ENCODE measurements around the gene CXCL17.

CXCL17 gene

DNA sequence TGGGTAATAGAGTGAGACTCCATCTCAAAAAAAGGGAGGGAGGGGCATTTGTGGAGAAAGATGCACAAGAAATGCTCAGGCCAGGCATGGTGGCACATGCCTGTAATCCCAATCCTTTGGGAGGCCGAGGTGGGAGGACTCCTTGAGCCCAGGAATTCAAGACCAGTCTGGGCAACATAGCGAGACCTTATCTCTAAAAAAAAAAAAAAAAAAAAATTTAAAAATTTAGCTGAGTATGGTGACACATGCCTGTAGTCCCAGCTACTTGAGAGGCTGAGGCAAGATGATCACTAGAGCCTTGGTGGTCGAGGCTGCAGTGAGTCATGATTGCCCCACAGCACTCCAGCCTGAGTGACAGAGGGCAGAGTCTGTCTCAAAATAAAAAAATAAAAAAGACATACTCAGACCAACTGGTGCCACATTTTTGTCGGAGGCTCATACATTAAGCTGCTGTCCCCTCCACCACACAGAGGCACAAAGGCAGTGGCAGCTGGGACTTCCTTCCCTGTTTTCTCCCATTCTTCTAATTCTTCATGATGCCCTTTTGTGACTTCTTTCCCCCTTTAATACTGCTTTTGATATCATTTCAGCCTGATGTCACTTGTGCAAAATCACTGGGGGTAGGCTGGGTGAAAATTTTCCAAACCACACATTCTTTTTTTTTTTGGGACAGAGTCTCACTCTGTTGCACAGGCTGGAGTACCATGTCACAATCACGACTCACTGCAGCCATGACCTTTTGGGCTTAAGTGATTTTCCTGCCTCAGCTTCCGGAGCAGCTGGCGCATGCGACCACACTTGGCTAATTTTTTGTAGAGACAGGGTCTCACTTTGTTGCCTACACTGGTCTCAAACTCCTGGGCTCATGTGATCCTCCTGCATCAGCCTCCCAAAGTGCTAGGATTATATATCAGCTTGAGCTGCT is 26.8 kb upstream of the CXCL17 start:
- no peaks in the 10 kb centered on the region for H3K36me3 ChIP-seq (ENCODE audit: low read depth)
- peaks cover 2% of the 10 kb centered on the region for H3K4me1 ChIP-seq (ENCODE audit: insufficient read depth, poor library complexity, severe bottlenecking)
- H3K4me3 ChIP-seq (ENCODE audit: severe bottlenecking), result no peak overlapping the region
- no peak for DNase-seq (ENCODE audit: low spot score)
- TF ChIP-seq, protein P1, sequence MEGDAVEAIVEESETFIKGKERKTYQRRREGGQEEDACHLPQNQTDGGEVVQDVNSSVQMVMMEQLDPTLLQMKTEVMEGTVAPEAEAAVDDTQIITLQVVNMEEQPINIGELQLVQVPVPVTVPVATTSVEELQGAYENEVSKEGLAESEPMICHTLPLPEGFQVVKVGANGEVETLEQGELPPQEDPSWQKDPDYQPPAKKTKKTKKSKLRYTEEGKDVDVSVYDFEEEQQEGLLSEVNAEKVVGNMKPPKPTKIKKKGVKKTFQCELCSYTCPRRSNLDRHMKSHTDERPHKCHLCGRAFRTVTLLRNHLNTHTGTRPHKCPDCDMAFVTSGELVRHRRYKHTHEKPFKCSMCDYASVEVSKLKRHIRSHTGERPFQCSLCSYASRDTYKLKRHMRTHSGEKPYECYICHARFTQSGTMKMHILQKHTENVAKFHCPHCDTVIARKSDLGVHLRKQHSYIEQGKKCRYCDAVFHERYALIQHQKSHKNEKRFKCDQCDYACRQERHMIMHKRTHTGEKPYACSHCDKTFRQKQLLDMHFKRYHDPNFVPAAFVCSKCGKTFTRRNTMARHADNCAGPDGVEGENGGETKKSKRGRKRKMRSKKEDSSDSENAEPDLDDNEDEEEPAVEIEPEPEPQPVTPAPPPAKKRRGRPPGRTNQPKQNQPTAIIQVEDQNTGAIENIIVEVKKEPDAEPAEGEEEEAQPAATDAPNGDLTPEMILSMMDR (IDR thresholded peaks at IDR 0.05; ENCODE audit: poor library complexity, severe bottlenecking), result no peak
- H3K27me3 ChIP-seq (ENCODE audit: insufficient read depth, poor library complexity, severe bottlenecking), result no peaks in the 10 kb centered on the region
- no peaks in the 10 kb centered on the region for H3K9me3 ChIP-seq (ENCODE audit: severe bottlenecking)
- no peak overlapping the region for H3K27ac ChIP-seq (ENCODE audit: poor library complexity, severe bottlenecking)
- no peak for ATAC-seq (ENCODE audit: low read depth)

- DNase-seq (ENCODE audit: low spot score) (no peak), ATAC-seq (ENCODE audit: low read depth) (peak; percentile 88)
- Histone ChIP-seq H3K27ac (ENCODE audit: poor library complexity, severe bottlenecking) (peak overlapping the region; percentile 3), H3K36me3 (ENCODE audit: low read depth) (no peaks in the 10 kb centered on the region), H3K4me3 (ENCODE audit: severe bottlenecking) (no peak overlapping the region), H3K9me3 (ENCODE audit: severe bottlenecking) (no peaks in the 10 kb centered on the region), H3K4me1 (ENCODE audit: insufficient read depth, poor library complexity, severe bottlenecking) (peaks cover 2% of the 10 kb centered on the region), H3K27me3 (ENCODE audit: insufficient read depth, poor library complexity, severe bottlenecking) (no peaks in the 10 kb centered on the region)
- TF ChIP-seq, protein P1 (IDR thresholded peaks at IDR 0.05; ENCODE audit: poor library complexity, severe bottlenecking), result no peak
Observed at GRCh38 chr19:42468273-42468796, 25.6 kb upstream of the CXCL17 start.

GRCh38 chr19:42467183-42467760 is 24.5 kb upstream of the CXCL17 start:
- DNase-seq (ENCODE audit: low spot score), result no peak
- no peaks in the 10 kb centered on the region for H3K27me3 ChIP-seq (ENCODE audit: insufficient read depth, poor library complexity, severe bottlenecking)
- no peaks in the 10 kb centered on the region for H3K9me3 ChIP-seq (ENCODE audit: severe bottlenecking)
- peaks cover 2% of the 10 kb centered on the region for H3K4me1 ChIP-seq (ENCODE audit: insufficient read depth, poor library complexity, severe bottlenecking)
- ATAC-seq (ENCODE audit: low read depth), result no peak
- no peaks in the 10 kb centered on the region for H3K36me3 ChIP-seq (ENCODE audit: low read depth)
- no peak overlapping the region for H3K27ac ChIP-seq (ENCODE audit: poor library complexity, severe bottlenecking)
- TF ChIP-seq, protein P1 (IDR thresholded peaks at IDR 0.05; ENCODE audit: poor library complexity, severe bottlenecking), result no peak
- no peak overlapping the region for H3K4me3 ChIP-seq (ENCODE audit: severe bottlenecking)

GRCh38 chr19:42466521-42467182 is 23.9 kb upstream of the CXCL17 start:
- Histone ChIP-seq H3K36me3 (ENCODE audit: low read depth) (no peaks in the 10 kb centered on the region), H3K9me3 (ENCODE audit: severe bottlenecking) (no peaks in the 10 kb centered on the region), H3K27me3 (ENCODE audit: insufficient read depth, poor library complexity, severe bottlenecking) (no peaks in the 10 kb centered on the region), H3K27ac (ENCODE audit: poor library complexity, severe bottlenecking) (no peak overlapping the region), H3K4me3 (ENCODE audit: severe bottlenecking) (no peak overlapping the region), H3K4me1 (ENCODE audit: insufficient read depth, poor library complexity, severe bottlenecking) (peaks cover 2% of the 10 kb centered on the region)
- ATAC-seq (ENCODE audit: low read depth), result no peak
- no peak for DNase-seq (ENCODE audit: low spot score)
- TF ChIP-seq, protein P1 (IDR thresholded peaks at IDR 0.05; ENCODE audit: poor library complexity, severe bottlenecking), result no peak

Measured in RWPE2 (cell line).